K562 (cell line): ENCODE results near the gene GPC2. TPM values are rescaled to one million over a fixed set of nuclear protein-coding genes. Genes with fewer than 3 reads are reported as not detected.

Source experiments
- ATAC-seq: fragments of 200-7000 bp; cut with Tn5 transposase; 3 replicates; pipeline ENCODE4 v1.9.1; 2020; ENCODE audit warnings: moderate library complexity
- BruUV-seq: library from RNA; stranded (reverse); fragments of 400-500 nt; replicated peaks from 2 replicates; lab custom pipeline; 2021; lab: Mats Ljungman, UMichigan
- CTCF ChIA-PET: fragments of 300-600 bp; formaldehyde crosslinking; extraction: SDS; loops from one replicate; lab custom pipeline; 2021; ENCODE audit warnings: low intra/inter-chr PET ratio; lab: Yijun Ruan, JAX
- POLR2A ChIA-PET: fragments of 300-600, 350-650 bp; sonication (Branson Sonifier 250); formaldehyde crosslinking; extraction: SDS; loops from one replicate; lab custom pipeline; 2021; ENCODE audit warnings: antibody characterized with exemption, inconsistent platforms; lab: Yijun Ruan, JAX
- DNase-seq, 4 experiments: peaks; one replicate each; pipeline versions ENCODE4 v3.0.0 to v3.0.0-alpha.2; 2011 to 2018; ENCODE audit warnings: low spot score in 3 of 4, mixed read lengths in 3 of 4; ENCODE audit errors: extremely low read depth in 1 of 4
- FAIRE-seq: peaks from 2 replicates; lab custom pipeline; 2011; peaks lifted over from hg19 to GRCh38; lab: Jason Lieb, UNC
- H2AFZ ChIP-seq: 2 replicates; pipeline ENCODE4 v1.6.0; 2011; ENCODE audit warnings: low read depth, low read length, control low read depth, inconsistent platforms
- H3K27ac ChIP-seq: fragments of 200-600 bp; 3 replicates; pipeline ENCODE4 v1.8.0; 2011; ENCODE audit warnings: low read depth, mild to moderate bottlenecking, control low read depth, inconsistent platforms, low read length, moderate library complexity, mixed read lengths; ENCODE audit errors: extremely low read depth
- H3K27me3 ChIP-seq, 2 experiments: fragments of 300-600 bp in 1 of 2; 2 replicates in 1 of 2; 3 replicates in 1 of 2; pipeline versions ENCODE4 v1.6.0 to v1.8.0; 2011; ENCODE audit warnings: inconsistent platforms in 2 of 2, low read length in 2 of 2, mild to moderate bottlenecking in 1 of 2, mixed read lengths in 1 of 2, moderate library complexity in 1 of 2; ENCODE audit not compliant: control insufficient read depth in 2 of 2, insufficient read depth in 2 of 2
- H3K36me3 ChIP-seq: fragments of 300-600 bp; 3 replicates; pipeline ENCODE4 v1.8.0; 2011; ENCODE audit warnings: mild to moderate bottlenecking, low read length, inconsistent platforms; ENCODE audit not compliant: control insufficient read depth, insufficient read depth
- H3K4me1 ChIP-seq, 2 experiments: fragments of 200-600 bp in 1 of 2; replicated peaks in 1 of 2; 2 replicates in 1 of 2; 3 replicates in 1 of 2; pipeline versions ENCODE4 v1.5.1 to v1.8.0; 2011; ENCODE audit warnings: inconsistent platforms in 2 of 2, low read length in 2 of 2, mild to moderate bottlenecking in 1 of 2, mixed read lengths in 1 of 2, moderate library complexity in 1 of 2; ENCODE audit not compliant: control insufficient read depth in 2 of 2, insufficient read depth in 2 of 2
- H3K4me2 ChIP-seq: 2 replicates; pipeline ENCODE4 v1.6.1; 2011; ENCODE audit warnings: low read length, control low read depth, inconsistent platforms, mixed read lengths; ENCODE audit not compliant: insufficient read depth
- H3K4me3 ChIP-seq: fragments of 200-600 bp; sonication (generic), shearing (Covaris generic); 2 replicates; pipeline ENCODE4 v1.5.1; 2016; ENCODE audit warnings: control low read depth, inconsistent platforms
- H3K79me2 ChIP-seq: fragments of 200-600 bp; 3 replicates; pipeline ENCODE4 v1.8.0; 2011; ENCODE audit warnings: low read length, inconsistent platforms; ENCODE audit not compliant: control insufficient read depth, insufficient read depth
- H3K9ac ChIP-seq, 2 experiments: 2 replicates each; pipeline versions ENCODE4 v1.6.0 to v1.6.1; 2011; ENCODE audit warnings: low read depth in 2 of 2, low read length in 2 of 2, control low read depth in 1 of 2, inconsistent platforms in 1 of 2, mild to moderate bottlenecking in 1 of 2, mixed read lengths in 1 of 2; ENCODE audit not compliant: insufficient read depth in 1 of 2
- H3K9me1 ChIP-seq: one replicate; pipeline ENCODE4 v1.6.0; 2011; ENCODE audit warnings: inconsistent platforms, mild to moderate bottlenecking, low read length, moderate library complexity; ENCODE audit not compliant: control insufficient read depth, insufficient read depth
- H3K9me3 ChIP-seq: replicated peaks from 2 replicates; pipeline ENCODE4 v1.5.1; 2011; ENCODE audit warnings: low read depth, low read length, inconsistent platforms; ENCODE audit not compliant: control insufficient read depth, insufficient read depth
- H4K20me1 ChIP-seq: replicated peaks from 2 replicates; pipeline ENCODE4 v1.6.1; 2011; ENCODE audit warnings: low read length, inconsistent platforms, mixed read lengths; ENCODE audit not compliant: control insufficient read depth, insufficient read depth
- ATF4 ChIP-seq: fragments of 450-650 bp; formaldehyde crosslinking; IDR thresholded peaks from 2 replicates; pipeline ENCODE4 v1.4.0; 2022; ENCODE audit warnings: mild to moderate bottlenecking, moderate library complexity
- NUFIP1 ChIP-seq: fragments of 450-650 bp; IDR thresholded peaks from 2 replicates; pipeline ENCODE4 v1.6.1; 2018; ENCODE audit not compliant: partially characterized antibody
- PATZ1 ChIP-seq: fragments of 250-450 bp; sonication (Bioruptor Pico); IDR thresholded peaks from 2 replicates; pipeline ENCODE4 v1.5.0; 2020; ENCODE audit warnings: mild to moderate bottlenecking, borderline replicate concordance
- RHOXF2B ChIP-seq: fragments of 250-450 bp; sonication (Bioruptor Pico); conservative IDR thresholded peaks from 2 replicates; pipeline ENCODE4 v1.5.1; 2021
- ZNF217 ChIP-seq: sonication (generic); formaldehyde crosslinking; IDR thresholded peaks from 2 replicates; pipeline ENCODE4 v1.8.0; 2022; ENCODE audit warnings: mild to moderate bottlenecking, missing genetic modification reagents
- WGBS: fragments of 100-300 bp; shearing (Covaris generic); methylation state at CpG from one replicate; pipeline ENCODE4 v1.1.6; 2016; ENCODE audit warnings: low coverage, mixed read lengths; ENCODE audit not compliant: insufficient coverage; ENCODE audit errors: missing lambda C conversion rate; 5-methylcytosine and 5-hydroxymethylcytosine counted together
- in situ Hi-C: fragments of 300-500 bp; cut with MboI; formaldehyde crosslinking; loops from 4 replicates; pipeline ENCODE4 v1.15.0; 2018; ENCODE audit warnings: inconsistent platforms, mixed read lengths
- intact Hi-C: fragments of 100-400 bp; cut with micrococcal nuclease; formaldehyde crosslinking; loops from 2 replicates; pipeline ENCODE4 v1.14.2; 2022
- polyA plus RNA-seq, 8 experiments: library from polyadenylated mRNA; depleted of rRNA in 4 of 8; stranded (reverse) in 5 of 8; unstranded in 3 of 8; fragments of >200 nt; fragmentation: Nextera tagmentation in 2 of 8; fragmentation: Illumina TruSeq in 1 of 8; extraction: Ambion mirVana in 2 of 8; extraction: Trizol in 1 of 8; gene quantifications; 2 replicates each; pipeline versions ENCODE4 v1.2.1 to v1.2.3, GENCODE V29; 2011 to 2014; ENCODE audit warnings: inconsistent platforms in 1 of 8, missing spikeins in 1 of 8
- total RNA-seq, 7 experiments: library from RNA; depleted of rRNA in 6 of 7; stranded (reverse); fragments of >200 nt in 6 of 7; fragmentation: Illumina TruSeq in 2 of 7; extraction: Trizol in 2 of 7; gene quantifications; 2 replicates each; pipeline versions ENCODE4 v1.2.1 to v1.2.3, GENCODE V29; 2011 to 2021; ENCODE audit warnings: low replicate concordance in 1 of 7

Gene GPC2
- total and polyA plus RNA-seq, 9 of the 15 experiments (the other 6 are each of a cell fraction or from before 2014, with no cell fraction given), result 0.06 to 7.7 (median 1.4) TPM; not detected in 1

GRCh38 chr7:100213672-100214071, 36.5 kb upstream of the GPC2 start:
- Histone ChIP-seq H3K36me3 (no peaks in the 10 kb centered on the region), H3K9me1 (peaks cover 4% of the 10 kb centered on the region), H3K4me3 (no peak overlapping the region), H2AFZ (no peak overlapping the region), H3K27me3 (no peaks in the 10 kb centered on the region), H3K4me1 (peaks cover 13 to 17% of the 10 kb centered on the region in 2 experiments), H3K4me2 (no peak overlapping the region), H3K9ac (no peak overlapping the region), H3K9me3 (no peaks in the 10 kb centered on the region), H4K20me1 (no peaks in the 10 kb centered on the region), H3K79me2 (no peaks in the 10 kb centered on the region), H3K27ac (no peak overlapping the region)
- BruUV-seq, result no TSS peak
- TF ChIP-seq RHOXF2B (CRISPR knock-in tag) (no peak), ATF4 (CRISPR knock-in tag) (no peak), NUFIP1 (no peak), PATZ1 (CRISPR knock-in tag) (no peak), ZNF217 (CRISPR knock-in tag) (no peak)
- ChIA-PET POLR2A (interaction anchor here (0.6 to 1.6 kb wide), 2 partner anchors 11 to 19 kb away, joined by 3 read pairs; no protein-coding TSS in a partner anchor), CTCF (no interaction called here)
- WGBS, result 43% methylated on average over 6 of the region's 6 CpGs
- intact Hi-C loops (loop anchor here (10.0 kb wide), 1 partner anchor 219 kb away; no protein-coding TSS in a partner anchor), in situ Hi-C loops (loop anchor here (5.0 to 10.0 kb wide), 2 partner anchors 81 to 219 kb away; no protein-coding TSS in a partner anchor)
- DNase-seq (no peak), FAIRE-seq (no peak), ATAC-seq (no peak)
